ENCODE results near the gene PBX3.
A peak's percentile ranks its signal among the peaks of the same experiment; 100 is the strongest.

PBX3 gene

DNA sequence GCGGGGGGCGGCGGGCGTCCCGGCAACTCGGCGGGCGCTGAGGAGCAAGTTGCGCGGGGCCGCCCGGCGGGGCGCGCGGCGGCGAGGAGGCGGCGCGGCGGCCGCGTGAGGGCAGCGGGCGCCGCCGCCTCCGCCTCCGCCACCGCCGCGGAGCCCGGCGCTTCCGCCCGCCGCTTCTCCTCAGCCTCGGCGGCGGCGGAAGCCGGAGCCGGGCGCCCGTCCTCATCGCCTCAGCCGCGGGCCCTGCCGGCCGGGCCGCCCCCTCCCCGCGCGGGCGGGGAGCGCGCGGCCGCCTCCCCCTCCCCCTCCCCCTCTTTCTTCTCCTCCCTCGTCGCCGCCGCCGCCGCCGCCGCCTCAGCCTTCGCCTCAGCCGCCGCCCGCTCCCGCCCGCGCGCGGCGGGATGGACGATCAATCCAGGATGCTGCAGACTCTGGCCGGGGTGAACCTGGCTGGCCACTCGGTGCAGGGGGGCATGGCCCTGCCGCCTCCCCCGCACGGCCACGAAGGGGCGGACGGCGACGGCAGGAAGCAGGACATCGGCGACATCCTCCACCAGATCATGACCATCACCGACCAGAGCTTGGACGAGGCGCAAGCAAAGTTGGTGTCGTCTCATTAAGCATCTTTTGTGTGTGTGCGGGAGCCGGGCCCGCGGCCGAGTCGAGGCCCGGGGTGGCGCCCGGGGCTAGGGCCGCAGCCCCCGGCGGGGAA, at the start of gene PBX3:
Gene PBX3 (plus strand): TSS at position 321 of the 712 bp plus-strand sequence.
- DNase-seq (ENCODE audit: low read depth): peak; percentile 41

DNA sequence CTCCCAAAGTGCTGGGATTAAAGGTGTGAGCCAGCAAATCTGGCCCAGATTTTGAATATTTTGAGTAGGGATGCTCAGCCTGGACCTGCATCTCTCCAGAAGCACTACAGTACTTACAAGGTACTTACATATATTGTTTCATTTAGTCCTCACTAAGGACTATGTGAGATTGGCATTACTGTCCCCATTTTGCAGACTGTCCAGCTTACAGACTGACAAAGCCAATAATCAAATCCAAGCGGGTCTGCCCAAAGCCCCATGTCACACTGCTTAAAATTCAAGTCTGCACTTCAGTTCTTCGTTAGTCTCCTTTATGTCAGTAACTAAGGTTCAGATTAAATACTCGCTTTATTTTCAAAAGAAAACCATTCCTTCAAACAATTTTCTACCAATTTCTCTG, 47.3 kb upstream of the PBX3 start:
- no peak for DNase-seq (ENCODE audit: low read depth)

DNA sequence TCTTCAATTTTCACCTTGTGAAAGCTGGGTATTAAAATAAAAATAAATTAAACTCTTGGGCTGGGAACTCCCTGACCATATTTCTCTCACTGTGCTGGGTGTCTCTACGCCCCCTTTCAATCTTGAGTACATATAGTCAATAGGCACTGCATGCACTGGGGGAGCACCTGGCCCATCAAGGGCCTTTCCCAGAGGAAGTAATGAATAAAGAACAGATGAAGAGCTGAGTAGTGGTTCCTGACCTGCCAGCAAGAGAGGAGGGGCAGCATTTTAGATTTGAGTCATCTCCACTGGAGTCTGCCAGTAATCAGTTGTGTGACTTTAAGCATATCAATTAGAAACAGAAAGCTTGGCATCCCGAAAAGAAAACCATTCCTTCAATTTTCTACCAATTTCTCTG, 46.4 kb upstream of the PBX3 start:
- DNase-seq (ENCODE audit: low read depth): peak; percentile 11

DNA sequence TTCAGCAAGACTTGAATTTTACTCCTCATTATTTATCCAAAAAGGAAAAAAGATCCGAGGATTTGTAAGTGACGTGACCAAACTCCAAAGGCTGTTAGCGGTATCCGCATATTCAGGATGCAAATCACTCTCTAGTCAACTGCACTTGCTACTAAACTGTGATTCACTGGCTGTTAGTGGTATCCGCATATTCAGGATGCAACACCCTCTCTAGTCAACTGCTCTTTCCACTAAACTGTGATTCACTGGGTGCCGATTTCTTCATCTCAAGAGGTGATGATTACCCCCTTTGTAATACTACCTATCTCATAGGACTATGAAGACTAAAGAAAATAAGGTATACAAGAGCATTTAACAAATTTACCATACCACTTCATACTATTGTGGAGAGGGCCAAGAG, 45.8 kb upstream of the PBX3 start:
- no peak for DNase-seq (ENCODE audit: low read depth)

DNA sequence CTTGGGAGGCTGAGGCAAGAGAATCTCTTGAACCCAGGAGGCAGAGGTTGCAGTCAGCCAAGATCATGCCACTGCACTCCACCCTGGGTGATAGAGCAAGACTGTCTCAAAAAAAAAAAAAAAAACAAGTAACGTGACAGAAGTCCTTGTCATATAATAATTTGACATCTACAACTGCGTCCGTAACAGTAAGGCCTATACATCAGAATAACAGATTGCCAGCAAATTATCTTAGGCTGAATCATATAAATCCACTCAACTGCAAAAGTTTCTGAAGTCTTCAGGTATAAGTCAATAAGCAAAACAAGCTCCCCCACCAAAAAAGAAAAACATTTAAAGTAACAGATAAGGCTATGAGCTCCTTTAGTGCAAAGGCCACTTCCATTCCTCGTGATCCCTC, 43.5 kb upstream of the PBX3 start:
- no peak for DNase-seq (ENCODE audit: low read depth)

DNA sequence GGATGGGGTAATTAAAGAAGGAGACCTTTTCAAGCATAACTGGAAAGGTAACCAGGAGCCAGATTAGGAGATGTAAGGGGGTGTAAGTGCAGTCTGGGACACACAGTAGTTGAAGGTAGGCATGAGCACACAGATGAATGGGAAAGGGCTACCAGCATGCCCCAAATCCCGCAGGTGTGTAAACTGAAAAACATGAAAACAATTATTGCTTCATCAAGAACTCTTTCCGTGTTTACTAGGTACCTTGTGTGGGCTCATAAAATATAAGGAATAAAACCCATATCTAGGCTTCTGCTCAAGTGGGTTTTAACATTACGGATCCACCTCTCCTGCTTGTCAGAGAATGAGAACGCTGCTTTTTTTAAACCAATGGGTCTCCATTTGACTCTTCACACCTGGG, 41.3 kb upstream of the PBX3 start:
- no peak for DNase-seq (ENCODE audit: low read depth)

DNA sequence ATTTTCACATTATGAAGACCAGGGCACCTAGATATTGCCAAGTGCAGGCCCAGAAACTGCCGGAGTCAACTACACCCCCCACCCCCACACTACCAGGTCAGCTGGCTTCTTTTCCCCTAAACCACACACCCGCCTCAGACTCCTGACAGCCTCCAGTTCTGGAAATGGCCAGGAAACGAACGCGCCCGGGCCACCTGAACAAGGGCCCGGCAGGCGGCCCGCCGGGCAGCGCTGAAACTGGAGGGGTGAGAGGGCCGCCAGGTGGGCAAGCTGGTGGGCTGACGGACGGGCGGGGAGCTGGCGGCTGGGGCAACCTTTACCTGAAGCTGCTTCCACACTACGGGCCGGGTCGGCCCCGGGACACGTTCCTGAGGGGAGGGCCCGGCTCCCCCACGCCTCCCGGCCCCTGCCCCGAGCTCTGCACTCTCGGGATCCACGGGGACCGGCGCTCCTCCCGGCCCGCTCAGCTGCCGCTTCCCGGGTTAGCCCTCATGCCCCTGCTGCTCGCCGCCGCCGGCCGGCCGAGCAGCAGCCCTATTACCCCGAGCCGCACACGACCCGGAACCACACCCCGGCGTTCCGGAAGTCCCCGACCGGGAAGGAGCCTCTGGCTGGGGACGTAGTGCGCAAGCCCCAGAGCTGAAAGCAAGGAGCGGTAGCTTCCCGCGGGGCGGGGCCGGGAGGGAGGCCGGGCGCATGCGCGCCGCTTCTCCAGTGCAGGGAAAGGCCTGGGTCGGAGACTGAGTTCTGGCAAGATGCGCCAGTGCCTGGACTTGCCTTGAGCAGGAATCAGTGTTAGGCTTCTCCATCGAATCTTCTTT, 40.3 kb upstream of the PBX3 start, which contains the start of gene MAPKAP1:
Gene MAPKAP1 (minus strand): TSS at position 558 of the 821 bp plus-strand sequence. CDS start 34,634 bp downstream, outside the sequence.
- peak; percentile 95 for DNase-seq (ENCODE audit: low read depth)

DNA sequence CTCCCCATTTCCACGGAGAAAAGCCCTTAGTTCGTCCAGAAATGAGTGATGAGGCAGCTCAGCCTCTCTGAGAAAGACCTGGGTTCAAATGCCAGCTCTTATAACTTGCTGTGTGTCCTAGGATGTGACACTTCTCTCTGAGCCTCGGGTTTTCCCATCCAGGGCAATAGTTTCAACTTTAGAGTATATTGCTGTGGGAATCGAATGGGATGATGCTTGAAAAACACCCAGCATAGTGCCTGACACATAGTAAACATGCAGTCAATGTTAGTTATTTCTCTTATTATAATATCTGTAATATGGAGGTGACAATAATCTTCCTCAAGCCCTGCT, 39.7 kb upstream of the PBX3 start:
- DNase-seq (ENCODE audit: low read depth): no peak

DNA sequence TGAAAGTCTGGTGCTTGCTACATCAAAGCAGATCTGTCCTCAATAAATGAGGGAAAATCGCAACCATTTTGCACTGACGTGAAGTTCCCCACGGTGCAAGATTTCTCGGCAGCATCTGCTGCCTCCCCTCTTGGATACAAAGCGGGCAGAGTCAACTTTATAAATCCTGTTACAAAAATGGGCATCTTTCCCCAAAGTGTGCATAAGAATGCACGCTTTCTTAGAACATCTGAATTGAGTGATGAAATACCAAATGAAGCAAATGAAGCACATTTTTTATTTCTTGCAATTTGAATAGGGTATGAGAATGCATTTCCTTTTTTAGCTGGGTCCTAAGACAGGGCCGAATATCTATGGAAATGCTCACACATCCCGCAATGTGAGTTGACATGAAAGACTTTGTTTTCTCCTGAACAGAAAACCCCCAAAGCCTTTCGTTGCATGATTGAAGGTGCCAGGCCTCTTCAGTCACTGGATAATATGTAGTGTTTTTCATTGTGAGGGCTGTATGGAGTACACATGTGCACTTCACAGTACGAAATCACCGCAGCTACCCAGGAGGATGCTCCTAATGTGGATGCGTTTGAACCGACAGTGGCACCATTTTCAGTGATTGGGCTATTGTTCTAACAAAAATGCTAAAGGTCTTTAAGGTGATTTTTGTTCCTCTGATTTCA, 20.6 kb upstream of the PBX3 start:
- no peak for DNase-seq (ENCODE audit: low read depth)

DNA sequence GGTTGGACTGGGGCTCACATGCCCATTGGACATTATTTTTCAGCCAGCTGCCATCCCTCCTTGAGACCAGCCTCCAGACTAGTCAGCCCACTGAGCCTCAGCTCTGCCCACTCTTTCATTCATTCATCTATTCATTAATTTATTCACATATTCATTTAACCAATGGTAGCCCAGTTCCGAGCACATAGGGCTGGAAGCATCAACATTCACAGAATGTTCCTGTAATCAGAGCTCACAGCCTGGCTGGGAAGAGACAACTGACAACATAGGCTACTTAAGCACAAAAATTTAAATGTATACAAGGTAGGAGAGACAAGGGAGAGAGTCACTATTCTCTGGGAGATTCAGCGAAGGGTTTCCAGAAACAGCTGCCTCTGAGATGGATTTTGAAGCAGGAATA, 17.0 kb upstream of the PBX3 start:
- no peak for DNase-seq (ENCODE audit: low read depth)

DNA sequence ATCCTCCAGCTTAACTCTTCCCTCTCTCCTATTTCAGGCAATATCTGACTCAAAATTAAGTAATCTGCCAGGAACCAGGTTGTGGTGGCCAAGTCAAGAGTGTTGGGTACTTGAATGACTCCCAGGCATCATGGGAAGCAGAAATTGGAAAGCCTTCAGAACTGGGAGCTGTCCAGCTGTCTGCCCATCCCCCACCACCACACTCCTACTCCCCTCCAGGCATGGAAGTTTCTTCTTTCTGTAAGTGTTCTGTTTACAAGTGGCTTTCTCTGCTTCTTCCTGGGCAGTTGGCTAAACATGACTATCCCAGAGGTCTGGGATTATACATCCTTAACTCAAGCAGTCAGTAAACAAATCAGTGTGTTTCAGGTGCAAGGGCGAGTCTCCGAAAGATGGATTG, 14.6 kb upstream of the PBX3 start:
- no peak for DNase-seq (ENCODE audit: low read depth)

DNA sequence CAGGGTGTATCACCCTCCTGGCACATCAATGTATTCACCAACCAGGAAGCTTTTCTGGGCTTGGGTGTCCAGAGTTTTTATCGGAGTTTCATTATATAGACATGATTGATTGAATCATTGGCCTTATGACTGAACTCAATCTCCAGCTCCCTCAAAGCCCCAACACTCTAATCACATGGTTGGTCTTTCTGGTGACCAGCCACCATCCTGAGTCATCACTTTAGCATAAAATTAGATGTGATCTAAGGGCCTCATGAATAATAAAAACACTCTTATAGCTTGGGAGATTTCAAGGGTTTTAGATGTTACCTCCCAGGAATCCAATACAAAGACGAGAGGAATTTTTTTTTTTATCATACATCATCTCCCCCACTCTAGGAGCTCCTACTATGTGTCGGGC, 7.7 kb upstream of the PBX3 start:
- no peak for DNase-seq (ENCODE audit: low read depth)

DNA sequence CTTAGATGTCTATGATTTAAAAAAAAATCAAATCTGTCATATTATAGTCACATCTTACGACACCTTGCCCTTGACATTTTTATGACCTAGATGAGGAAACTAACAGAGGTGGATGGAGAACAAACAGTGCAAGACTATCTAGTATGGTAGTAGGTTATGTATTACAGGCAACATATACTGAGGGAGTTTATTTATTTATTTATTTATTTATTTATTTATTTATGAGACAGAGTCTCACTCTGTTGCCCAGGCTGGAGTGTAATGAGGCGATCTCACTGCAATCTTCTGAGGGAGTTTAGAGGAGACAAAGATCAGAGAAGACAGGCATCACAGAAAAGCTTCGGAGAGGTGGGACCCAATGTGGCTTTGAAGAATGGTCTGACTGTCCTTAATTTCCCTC, 4.5 kb upstream of the PBX3 start:
- DNase-seq (ENCODE audit: low read depth): no peak

DNA sequence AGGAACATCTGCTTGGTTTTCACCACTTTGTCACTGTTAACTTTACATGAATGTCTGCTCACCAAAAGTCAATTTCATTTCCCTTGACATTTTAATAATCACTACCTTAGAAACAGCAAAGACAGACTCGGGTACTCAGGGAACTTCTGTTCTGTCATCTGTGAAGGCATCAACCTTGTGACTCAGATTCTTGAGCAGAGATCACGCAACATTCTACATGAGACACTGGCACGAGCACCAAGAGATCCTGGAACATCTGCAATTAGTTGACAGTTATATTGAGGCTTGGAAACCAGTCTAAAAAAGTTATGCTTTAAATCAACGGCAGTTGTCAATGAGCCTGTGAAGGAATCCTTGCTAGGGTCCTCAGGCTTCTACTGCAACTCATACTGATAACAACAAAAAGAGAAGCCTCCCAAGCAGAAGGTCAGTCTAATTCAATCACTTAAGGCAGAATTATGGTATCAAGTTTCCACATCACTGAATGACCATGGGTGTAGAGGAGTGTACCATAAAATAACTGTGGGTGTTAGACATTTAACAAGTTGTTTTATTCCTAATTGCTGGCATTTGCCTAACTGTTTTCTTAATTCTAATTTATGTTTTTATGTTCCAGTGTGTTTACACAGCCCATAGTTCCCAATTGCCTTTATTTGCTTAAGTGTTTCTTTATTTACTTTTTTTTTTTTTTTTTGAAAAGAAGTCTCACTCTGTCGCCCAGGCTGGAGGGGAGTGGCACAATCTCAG, 3.3 kb upstream of the PBX3 start:
- DNase-seq (ENCODE audit: low read depth): no peak

DNA sequence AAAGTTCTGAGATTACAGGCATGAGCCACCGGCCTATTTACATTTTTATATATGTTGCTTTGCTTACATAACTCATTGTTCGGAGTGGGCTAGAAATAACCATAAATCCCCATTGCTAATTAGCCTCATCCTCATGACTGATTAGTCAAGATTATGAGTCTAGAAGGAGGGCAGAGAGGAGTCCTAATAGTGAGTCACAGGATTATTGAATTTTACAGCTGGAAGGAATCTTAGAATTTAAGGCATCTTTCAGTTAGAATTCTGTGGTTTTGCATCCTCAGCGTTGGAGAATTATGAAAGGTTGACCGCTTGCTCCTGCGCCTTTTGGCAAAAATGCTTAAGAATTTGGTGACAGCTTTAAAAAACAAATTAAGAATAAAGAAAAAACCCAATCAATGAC, 2.6 kb upstream of the PBX3 start:
- no peak for DNase-seq (ENCODE audit: low read depth)

DNA sequence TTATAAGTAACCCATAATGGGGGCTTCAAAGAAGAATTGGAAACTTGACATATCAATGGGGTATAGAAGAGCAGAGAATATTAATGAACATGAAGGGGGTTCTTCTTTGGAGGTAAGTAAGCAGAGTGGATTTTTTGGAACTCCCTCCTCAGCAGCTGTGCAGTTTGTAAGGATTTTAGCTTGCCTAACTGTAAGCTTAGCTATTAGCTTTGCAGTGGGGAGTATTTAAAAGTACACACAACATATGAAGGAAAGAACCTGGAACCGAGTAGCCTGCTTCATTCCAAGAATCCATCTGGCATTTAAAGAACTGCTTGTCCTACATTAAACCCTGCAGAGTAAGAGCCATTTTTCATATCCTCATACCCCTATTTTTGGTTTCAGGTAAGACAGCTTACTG, 2.2 kb upstream of the PBX3 start:
- DNase-seq (ENCODE audit: low read depth): no peak

DNA sequence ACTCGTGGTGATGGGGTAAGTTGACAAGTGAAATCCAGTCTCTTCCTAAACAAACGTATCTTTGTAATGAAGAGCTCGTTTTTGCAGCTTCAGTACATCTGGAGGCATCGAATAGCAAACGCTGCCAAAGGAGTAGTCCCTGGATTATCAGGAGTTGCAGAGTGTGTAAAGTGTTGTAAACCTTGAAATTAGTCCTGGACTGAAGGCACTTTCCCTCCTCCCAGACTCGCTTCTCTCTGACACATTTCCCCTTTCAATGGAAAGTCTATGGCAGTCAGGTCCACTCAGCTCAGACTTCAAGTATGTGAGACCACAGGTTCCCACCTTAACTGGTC, 1.5 kb upstream of the PBX3 start:
- no peak for DNase-seq (ENCODE audit: low read depth)

DNA sequence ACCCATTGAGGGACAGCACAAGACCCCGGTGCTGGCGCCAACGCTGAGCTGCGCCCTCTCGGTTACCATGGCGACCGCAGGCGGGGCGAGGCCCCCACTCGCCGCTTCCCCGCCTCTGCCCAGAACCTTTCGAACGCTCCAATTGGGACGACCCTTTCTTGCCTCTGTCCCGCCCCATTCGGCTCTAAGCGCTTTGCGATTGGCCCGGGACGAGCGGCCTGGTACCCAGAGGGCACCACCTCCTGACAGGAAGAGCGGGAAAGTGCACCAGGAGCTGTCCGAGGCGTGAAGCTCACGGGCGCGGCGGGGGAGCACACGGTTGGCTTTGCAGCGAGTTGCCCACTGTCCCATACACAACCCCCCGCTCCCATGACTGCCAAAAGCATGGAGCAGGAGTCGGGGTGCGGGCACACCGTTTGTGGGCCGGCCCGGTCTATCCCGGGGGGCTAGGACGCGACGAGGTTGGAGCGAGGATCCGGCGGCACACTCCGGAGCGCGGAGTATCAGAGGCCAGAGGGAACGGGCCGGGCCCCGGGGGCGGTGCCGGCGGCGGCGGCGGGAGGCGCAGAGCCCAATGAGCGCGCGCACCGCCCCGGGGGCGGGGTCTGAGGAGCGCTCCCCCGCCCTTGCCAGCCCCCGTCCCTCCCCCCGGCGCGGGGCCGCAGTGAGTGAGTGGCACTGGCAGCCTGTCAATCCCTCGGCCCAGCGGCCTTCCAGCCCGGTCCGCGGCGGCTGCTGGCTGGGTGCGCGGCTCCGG, 978 bp upstream of the PBX3 start:
- peak; percentile 94 for DNase-seq (ENCODE audit: low read depth)

DNA sequence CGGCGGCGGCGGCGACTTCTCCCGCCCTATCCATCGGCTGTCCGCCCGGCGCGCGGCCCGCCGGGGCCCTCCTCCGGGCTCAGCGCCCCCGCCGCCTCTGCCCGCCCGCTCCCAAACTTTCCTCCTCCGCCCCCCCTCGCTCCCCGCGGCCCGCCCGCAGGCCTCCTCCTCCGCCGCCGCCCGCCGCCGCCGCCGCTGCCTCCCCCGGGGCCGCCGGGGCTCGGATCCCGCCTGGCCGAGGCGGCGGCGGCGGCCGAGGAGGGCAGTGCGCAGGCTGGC, 460 bp upstream of the PBX3 start:
- DNase-seq (ENCODE audit: low read depth): no peak

DNA sequence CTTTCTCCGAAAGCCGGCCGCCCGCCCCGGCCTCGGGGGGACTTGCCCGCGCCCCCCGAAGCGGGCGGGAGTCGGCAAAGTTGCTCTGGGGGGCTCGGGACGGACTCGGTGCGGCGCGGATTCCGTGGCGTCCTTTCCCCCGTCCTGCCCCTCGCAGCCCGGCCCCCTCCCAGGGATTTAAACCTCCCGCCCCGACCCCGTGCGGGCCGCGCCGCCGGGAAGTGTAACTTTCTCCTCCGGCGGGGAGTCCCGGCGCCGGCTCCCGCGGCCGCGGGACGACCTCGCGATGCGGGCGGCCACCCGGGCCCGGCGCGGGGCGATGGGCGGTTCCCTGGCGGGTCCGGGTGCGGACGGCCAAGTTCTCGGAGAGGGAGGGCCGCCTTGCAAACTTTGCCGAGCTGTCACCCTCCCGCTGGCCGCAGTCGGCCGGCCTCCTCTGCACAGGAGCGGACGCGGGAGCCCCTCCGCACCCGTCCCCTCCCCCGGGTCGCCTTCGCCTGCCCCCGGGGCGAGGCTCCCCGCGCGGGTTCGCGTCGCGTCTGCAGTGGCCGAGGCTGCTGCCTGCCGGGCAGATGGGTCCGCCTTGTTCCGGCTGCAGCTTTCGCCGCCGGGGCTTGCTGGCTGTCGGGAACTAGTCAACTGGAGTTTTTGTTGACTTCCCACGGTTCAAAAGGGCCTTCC, 732 bp downstream of the PBX3 start:
- DNase-seq (ENCODE audit: low read depth): peak; percentile 12

DNA sequence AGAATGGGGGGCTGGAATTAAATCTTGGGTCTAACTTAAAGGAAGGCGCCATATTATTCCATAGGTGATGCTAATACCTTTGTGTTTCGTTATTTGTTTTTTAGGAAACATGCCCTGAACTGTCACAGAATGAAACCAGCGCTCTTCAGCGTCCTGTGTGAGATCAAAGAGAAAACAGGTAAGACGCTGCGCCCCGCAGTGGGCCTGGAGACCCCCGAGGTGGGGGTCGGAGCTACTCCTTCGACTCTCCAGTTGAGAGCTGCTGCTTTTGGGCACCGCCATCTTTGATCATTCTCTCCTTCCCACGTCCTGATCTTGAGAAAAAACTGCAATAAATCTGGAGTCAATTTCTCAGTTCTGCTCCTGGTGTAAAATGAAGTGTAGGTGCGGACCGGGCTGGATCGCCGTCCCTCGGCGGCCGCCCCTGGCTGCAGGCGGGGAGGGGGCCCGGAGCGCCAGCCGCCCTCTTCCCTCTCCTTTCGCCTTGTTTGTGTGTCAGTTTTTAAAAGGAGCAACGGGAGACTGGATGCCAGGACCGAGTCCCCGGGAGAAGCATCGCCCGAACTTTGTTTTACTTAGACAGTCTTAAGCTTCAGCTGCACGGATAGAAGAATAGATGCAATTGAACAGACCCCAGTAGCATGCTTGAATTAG, 1.4 kb downstream of the PBX3 start:
- no peak for DNase-seq (ENCODE audit: low read depth)

Measured in activated T-cell treated with anti-CD3 and anti-CD28 coated beads for 48 hours (primary cell).